Cardiac muscle cell (in vitro differentiated cells and primary cell): ENCODE data around the gene ALDH18A1. TPM values are rescaled to one million over a fixed set of nuclear protein-coding genes. Genes with fewer than 3 reads are reported as not detected.
"Not testable (repeated sequence)": the region's sequence is repeated elsewhere in the genome, so short reads cannot be mapped to it uniquely, and the experiment has no call there.

Source experiments
- DNase-seq, 2 donors: peaks; one replicate each; pipeline versions ENCODE4 v3.0.0 to v3.0.0-alpha.2; 2010 to 2017; ENCODE audit warnings: low read depth in 1 of 2, low spot score in 1 of 2
- H3K27ac ChIP-seq: fragments of 200-600 bp; sonication (generic); 2 replicates; pipeline ENCODE4 v1.5.1; 2016
- H3K27me3 ChIP-seq: fragments of 200-600 bp; sonication (generic); 2 replicates; pipeline ENCODE4 v1.6.0; 2016; ENCODE audit warnings: control low read depth
- H3K36me3 ChIP-seq: fragments of 200-600 bp; sonication (generic); 2 replicates; pipeline ENCODE4 v1.5.1; 2016; ENCODE audit warnings: control low read depth
- H3K4me1 ChIP-seq: fragments of 200-600 bp; sonication (generic); 2 replicates; pipeline ENCODE4 v1.8.1; 2017; ENCODE audit warnings: low read depth, mild to moderate bottlenecking, mixed run types
- H3K4me3 ChIP-seq: fragments of 200-600 bp; sonication (generic); 2 replicates; pipeline ENCODE4 v1.5.1; 2016; ENCODE audit warnings: mild to moderate bottlenecking
- H3K9me3 ChIP-seq: fragments of 200-600 bp; sonication (generic); 2 replicates; pipeline ENCODE4 v1.5.1; 2017; ENCODE audit warnings: low read depth, mild to moderate bottlenecking, control low read depth
- polyA plus RNA-seq: library from polyadenylated mRNA; unstranded; fragments of >200 nt; fragmentation: Nextera tagmentation; extraction: Ambion mirVana; gene quantifications from 2 replicates; pipeline ENCODE4 v1.2.1, GENCODE V29; 2016
- total RNA-seq: library from RNA; depleted of rRNA; stranded (reverse); fragments of >200 nt; gene quantifications from 2 replicates; pipeline ENCODE4 v1.2.3, GENCODE V29; 2016
- TF ChIP-seq, protein P1 (sequence below): IDR thresholded peaks from 2 replicates; pipeline ENCODE4 v1.5.1; 2012; ENCODE audit warnings: low read depth, mild to moderate bottlenecking, low read length

The ALDH18A1 gene
- total and polyA plus RNA-seq, 2 experiments from 2014 or later: 40.4 to 49.3 TPM

DNA sequence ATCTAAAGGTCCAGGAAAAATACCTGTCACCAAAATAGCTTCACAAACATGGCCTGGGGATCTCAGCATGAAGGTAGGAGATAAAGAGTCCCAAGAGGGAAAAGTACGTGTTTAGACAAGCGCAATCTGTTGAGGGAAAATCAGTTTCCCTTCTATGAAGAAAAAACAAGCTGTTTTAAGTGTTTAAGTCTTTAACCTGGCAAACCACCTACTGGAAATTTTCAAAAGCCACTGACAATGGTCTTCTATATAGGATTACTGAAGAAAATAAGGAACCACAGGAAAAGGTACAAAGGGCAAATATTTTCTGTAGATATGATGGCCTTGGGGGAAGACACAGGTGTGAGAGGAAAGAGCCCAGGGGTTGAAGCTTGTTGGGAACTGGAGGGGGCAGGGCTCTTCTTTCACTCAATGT, 21.2 kb downstream of the ALDH18A1 start:
- Histone ChIP-seq H3K4me3 (no peak overlapping the region), H3K27ac (no peak overlapping the region), H3K4me1 (no peaks in the 10 kb centered on the region), H3K27me3 (no peaks in the 10 kb centered on the region), H3K36me3 (peaks cover 73% of the 10 kb centered on the region), H3K9me3 (no peaks in the 10 kb centered on the region)
- no peak for DNase-seq
- TF ChIP-seq, protein P1, sequence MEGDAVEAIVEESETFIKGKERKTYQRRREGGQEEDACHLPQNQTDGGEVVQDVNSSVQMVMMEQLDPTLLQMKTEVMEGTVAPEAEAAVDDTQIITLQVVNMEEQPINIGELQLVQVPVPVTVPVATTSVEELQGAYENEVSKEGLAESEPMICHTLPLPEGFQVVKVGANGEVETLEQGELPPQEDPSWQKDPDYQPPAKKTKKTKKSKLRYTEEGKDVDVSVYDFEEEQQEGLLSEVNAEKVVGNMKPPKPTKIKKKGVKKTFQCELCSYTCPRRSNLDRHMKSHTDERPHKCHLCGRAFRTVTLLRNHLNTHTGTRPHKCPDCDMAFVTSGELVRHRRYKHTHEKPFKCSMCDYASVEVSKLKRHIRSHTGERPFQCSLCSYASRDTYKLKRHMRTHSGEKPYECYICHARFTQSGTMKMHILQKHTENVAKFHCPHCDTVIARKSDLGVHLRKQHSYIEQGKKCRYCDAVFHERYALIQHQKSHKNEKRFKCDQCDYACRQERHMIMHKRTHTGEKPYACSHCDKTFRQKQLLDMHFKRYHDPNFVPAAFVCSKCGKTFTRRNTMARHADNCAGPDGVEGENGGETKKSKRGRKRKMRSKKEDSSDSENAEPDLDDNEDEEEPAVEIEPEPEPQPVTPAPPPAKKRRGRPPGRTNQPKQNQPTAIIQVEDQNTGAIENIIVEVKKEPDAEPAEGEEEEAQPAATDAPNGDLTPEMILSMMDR: no peak

DNA sequence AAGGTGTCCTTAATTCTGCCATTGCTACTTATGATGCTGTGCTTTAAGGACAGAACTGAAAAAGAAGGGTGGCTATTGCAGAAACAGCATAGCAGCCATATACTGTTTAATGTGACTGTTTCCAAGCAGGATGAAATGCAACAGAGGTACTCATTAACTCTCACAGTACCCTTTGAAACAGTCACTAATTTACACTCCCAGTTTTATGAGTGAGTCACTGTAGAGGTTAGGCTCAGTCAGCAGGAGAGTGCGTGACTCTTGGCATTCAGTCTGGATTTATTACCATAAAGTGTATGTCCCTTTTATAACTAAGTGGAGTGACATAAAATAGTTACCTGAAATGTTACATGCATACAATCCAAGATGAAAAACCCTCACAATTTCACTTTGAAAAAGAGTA, 27.7 kb downstream of the ALDH18A1 start:
- peaks cover 72% of the 10 kb centered on the region for H3K36me3 ChIP-seq
- TF ChIP-seq, protein P1: no peak
- H3K27me3 ChIP-seq: no peaks in the 10 kb centered on the region
- no peaks in the 10 kb centered on the region for H3K4me1 ChIP-seq
- no peak overlapping the region for H3K27ac ChIP-seq
- H3K4me3 ChIP-seq: no peak overlapping the region
- no peak for DNase-seq
- no peaks in the 10 kb centered on the region for H3K9me3 ChIP-seq

GRCh38 chr10:95626500-95626899, 30.0 kb downstream of the ALDH18A1 start:
- TF ChIP-seq, protein P1: no peak
- Histone ChIP-seq H3K4me3 (no peak overlapping the region), H3K36me3 (peaks cover 63% of the 10 kb centered on the region), H3K9me3 (no peaks in the 10 kb centered on the region), H3K4me1 (no peaks in the 10 kb centered on the region), H3K27me3 (no peaks in the 10 kb centered on the region), H3K27ac (no peak overlapping the region)
- DNase-seq: no peak

GRCh38 chr10:95620415-95620814, 36.1 kb downstream of the ALDH18A1 start:
- not testable (repeated sequence) for H3K9me3 ChIP-seq, H3K27ac ChIP-seq, H3K27me3 ChIP-seq, DNase-seq, H3K4me1 ChIP-seq, H3K4me3 ChIP-seq
- peaks cover 42% of the 10 kb centered on the region for H3K36me3 ChIP-seq

DNA sequence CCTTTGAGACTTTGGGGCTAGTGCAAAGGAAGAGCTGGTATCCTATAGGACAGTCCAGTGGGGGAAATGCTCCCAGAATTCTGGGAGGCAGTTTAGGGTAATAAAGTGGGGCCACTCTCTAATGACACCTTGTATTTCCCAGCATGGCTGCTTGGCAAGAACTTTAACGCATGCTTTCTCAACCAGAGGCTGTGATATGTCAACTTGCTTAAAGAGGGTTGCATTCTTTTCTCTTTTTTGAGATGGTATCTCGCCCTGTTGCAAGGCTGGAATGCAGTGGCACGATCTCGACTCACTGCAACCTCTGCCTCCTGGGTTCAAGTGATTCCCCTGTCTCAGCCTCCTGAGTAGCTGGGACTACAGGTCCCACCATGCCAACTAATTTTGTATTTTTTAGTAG, 38.4 kb downstream of the ALDH18A1 start:
- H3K4me1 ChIP-seq: no peaks in the 10 kb centered on the region
- no peak overlapping the region for H3K4me3 ChIP-seq
- H3K27me3 ChIP-seq: no peaks in the 10 kb centered on the region
- DNase-seq: no peak
- peaks cover 50% of the 10 kb centered on the region for H3K36me3 ChIP-seq
- H3K9me3 ChIP-seq: no peaks in the 10 kb centered on the region
- peak overlapping the region; percentile 19 for H3K27ac ChIP-seq
- TF ChIP-seq, protein P1: no peak

GRCh38 chr10:95616446-95616845, 40.1 kb downstream of the ALDH18A1 start:
- Histone ChIP-seq H3K36me3 (peaks cover 46% of the 10 kb centered on the region), H3K27me3 (no peaks in the 10 kb centered on the region), H3K9me3 (no peaks in the 10 kb centered on the region), H3K4me1 (no peaks in the 10 kb centered on the region), H3K4me3 (no peak overlapping the region), H3K27ac (no peak overlapping the region)
- DNase-seq: no peak
- TF ChIP-seq, protein P1: no peak
